AG10803 (cell line): ENCODE data around the gene ARHGAP24.

Source experiments
- DNase-seq: peaks from one replicate; pipeline ENCODE4 v3.0.0; 2010; ENCODE audit warnings: low read depth
- H3K4me3 ChIP-seq: 2 replicates; pipeline ENCODE4 v1.5.1; 2011; ENCODE audit warnings: mild to moderate bottlenecking, low read length, control low read depth
- CTCF ChIP-seq: conservative IDR thresholded peaks from 2 replicates; pipeline ENCODE4 v1.5.1; 2011; ENCODE audit warnings: mild to moderate bottlenecking, low read length, control low read depth, inconsistent platforms

Gene ARHGAP24

DNA sequence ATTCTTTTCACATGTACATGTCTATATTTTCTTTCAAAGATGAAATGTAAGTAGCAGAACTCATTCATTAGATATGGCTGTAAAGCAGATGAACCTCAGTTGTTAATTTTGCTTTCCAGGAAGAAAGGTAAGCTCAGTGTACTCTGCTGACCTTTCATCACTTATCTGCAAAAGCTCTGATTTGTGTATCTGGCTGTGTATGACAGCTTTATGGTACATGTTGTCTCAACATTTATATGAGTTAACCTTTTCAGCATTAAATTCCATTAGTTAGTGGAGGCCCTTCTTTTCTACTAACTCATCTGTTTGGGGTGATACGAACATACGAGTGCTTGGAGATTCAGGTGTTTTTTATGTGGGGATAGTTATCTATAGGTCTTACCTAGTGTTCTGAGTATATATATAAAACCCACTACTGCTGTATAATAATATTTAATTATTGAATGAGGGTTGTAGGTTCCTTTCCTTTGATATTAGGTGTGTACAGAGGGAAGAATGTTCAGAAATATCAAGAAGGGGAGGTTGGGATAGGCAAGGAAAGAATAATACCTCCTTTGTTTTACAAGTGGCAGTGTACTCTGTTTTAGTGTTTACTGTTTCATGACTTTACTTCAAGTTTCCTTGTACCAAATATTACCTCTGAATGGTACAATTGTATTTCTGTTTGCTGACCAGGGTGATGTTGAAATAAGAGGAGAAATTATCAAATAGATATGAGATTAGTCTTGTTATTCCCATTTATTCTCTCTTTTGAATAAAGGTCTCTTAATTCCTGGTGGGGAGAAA, 395.5 kb downstream of the ARHGAP24 start:
- no peak overlapping the region for H3K4me3 ChIP-seq
- no peak for DNase-seq
- no peak for TF ChIP-seq CTCF

- TF ChIP-seq CTCF = no peak
- DNase-seq = no peak
- no peak overlapping the region for H3K4me3 ChIP-seq
These were observed 398.6 kb downstream of the ARHGAP24 start for GRCh38 chr4:85873566-85873965.

DNA sequence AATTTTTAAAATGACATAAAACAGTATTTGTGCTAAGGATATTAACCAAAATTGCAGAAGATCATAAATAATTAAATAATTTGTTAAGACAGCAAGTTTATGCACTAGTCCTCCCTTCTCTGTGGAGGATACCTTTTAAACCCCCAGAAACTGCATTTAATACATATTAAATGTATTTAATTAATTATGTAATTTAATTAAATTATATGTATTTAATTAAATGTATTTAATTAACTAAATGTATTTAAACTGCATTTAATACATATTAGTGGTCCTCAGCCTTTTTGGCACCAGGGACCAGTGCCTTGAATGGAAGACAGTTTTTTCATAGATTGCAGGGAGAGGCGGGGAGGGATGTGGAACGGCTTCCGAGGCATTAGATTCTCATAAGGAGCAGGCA, 404.6 kb downstream of the ARHGAP24 start:
- DNase-seq = no peak
- no peak for TF ChIP-seq CTCF
- H3K4me3 ChIP-seq = no peak overlapping the region

GRCh38 chr4:85883180-85883579, 408.2 kb downstream of the ARHGAP24 start:
- no peak overlapping the region for H3K4me3 ChIP-seq
- no peak for TF ChIP-seq CTCF
- no peak for DNase-seq

DNA sequence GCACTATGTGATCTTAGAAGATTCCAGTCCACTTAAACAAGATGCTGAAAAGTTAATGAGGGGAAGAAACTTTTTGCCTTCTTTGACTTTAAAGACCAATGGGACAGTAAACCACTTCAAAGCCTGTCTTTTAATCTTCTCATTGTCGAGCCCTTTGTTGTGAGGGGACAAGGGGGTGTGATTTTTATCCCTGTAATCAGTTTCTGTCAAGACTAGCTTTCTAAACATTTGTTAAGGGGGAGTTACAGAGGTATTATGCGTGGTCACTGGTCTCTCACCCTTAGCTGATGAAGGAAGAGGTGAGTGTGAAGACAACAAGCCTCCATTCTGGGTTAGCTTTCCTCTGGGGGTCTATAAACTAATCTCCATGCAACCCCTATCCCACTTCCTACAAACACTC, 409.3 kb downstream of the ARHGAP24 start:
- no peak overlapping the region for H3K4me3 ChIP-seq
- no peak for DNase-seq
- no peak for TF ChIP-seq CTCF

DNA sequence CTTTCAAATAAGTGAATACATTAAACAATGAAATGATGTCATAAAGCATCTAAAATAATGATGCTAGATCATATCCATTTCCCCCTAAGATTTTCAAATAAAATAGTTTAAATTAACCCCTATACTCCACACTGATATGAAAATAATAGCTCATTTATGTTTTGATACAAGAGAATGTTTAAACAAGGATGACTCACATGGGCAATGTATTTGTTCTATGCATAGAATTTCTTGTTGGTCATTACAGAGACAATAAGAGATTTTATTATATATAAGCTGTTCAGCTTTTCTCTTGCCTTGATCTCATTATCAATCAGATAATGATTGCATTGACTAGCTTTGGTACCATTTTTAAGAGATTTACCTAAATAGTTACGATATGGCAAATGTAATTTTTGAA, 411.7 kb downstream of the ARHGAP24 start:
- TF ChIP-seq CTCF = no peak
- DNase-seq = no peak
- no peak overlapping the region for H3K4me3 ChIP-seq

- TF ChIP-seq CTCF = no peak
- no peak for DNase-seq
- no peak overlapping the region for H3K4me3 ChIP-seq
These were observed 414.4 kb downstream of the ARHGAP24 start for GRCh38 chr4:85889314-85889713.
